GM18520 (cell line): ENCODE measurements around the gene DEPDC4.
"Not testable (repeated sequence)": the region's sequence is repeated elsewhere in the genome, so short reads cannot be mapped to it uniquely, and the experiment has no call there.

Source experiments
- ATAC-seq: cut with Tn5 transposase; IDR thresholded peaks from one replicate; pipeline ENCODE4 v1.9.1; 2021; ENCODE audit not compliant: unreplicated experiment

Gene DEPDC4

DNA sequence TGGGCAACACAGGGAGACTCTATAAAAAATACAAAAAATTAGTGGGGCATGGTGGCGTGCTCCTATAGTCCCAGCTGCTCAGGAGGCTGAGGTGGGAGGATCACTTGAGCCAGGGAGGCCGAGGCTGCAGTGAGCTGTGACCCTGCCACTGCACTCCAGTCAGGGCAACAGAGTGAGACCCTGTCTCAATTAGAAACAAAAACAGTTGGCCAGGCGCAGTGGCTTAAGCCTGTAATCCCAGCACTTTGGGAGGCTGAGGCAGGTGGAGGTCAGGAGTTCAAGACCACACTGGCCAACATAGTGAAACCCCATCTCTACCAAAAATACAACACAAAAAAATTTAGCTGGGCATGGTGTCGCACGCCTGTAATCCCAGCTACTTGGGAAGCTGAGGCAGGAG is 1.8 kb downstream of the DEPDC4 start:
- ATAC-seq = not testable (repeated sequence)

- ATAC-seq = no peak
Observed at GRCh38 chr12:100263131-100263530, 3.7 kb downstream of the DEPDC4 start.

DNA sequence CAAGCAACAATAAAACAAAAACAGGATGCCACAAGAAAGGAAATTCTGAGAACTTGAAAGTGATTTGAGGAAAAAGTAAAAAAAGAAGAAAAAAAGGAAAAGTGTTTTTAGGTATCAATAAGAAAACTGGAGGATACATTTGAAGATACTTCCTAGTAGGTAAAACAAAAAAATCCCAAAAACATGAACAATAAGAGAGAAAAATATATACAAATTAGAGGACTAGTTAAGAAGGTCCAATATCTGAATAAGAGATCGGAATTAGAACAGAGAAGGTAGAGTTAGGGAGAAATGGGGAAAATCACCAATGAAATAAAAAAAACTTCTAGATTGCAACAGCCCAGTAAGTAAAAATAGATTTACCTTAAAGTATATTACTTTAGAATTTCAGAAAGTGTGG is 8.8 kb downstream of the DEPDC4 start:
- no peak for ATAC-seq

DNA sequence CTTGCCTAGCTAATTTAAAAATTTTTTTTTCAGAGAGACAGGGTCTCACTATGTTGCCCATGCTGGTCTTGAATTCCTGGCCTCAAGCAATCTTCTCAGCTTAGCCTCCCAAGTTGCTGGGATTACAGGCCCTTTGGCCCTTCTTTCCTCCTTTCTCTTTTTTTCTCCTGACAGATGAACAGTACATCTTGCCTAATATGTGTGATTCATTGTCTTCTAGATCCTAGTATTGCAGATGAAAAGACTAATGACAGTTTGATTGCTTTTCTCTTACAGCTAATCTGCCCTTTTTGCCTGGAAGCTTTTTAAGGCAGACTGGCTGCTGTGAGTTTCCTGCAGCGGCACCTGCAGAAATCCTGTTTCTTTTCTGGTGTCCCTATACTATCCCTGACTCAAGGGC is 12.0 kb downstream of the DEPDC4 start:
- ATAC-seq = no peak

- no peak for ATAC-seq
Observed at GRCh38 chr12:100253437-100253836, 13.4 kb downstream of the DEPDC4 start.

- ATAC-seq = no peak
Observed at GRCh38 chr12:100251917-100252316, 15.0 kb downstream of the DEPDC4 start.

DNA sequence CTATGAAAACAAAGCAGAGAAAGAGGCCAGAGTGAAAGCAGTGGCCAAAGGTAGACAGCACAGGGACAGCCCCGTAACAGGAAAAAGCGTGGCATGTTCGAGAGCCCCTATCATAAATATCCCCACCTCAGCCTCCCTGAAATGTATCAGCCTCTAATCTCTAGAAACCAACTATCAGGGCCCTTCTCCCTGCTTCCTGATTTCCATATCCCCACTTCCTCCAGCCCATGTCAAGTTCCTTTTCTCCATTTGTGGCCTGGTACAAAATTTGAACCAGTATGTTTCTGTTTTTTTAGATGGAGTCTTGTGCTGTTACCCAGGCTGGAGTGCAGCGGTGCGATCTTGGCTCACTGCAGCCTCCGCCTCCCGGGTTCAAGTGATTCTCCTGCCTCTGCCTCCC is 16.9 kb downstream of the DEPDC4 start:
- ATAC-seq = no peak

GRCh38 chr12:100248886-100249285 is 18.0 kb downstream of the DEPDC4 start:
- no peak for ATAC-seq

- no peak for ATAC-seq
Observed at GRCh38 chr12:100247765-100248164, 19.1 kb downstream of the DEPDC4 start.

DNA sequence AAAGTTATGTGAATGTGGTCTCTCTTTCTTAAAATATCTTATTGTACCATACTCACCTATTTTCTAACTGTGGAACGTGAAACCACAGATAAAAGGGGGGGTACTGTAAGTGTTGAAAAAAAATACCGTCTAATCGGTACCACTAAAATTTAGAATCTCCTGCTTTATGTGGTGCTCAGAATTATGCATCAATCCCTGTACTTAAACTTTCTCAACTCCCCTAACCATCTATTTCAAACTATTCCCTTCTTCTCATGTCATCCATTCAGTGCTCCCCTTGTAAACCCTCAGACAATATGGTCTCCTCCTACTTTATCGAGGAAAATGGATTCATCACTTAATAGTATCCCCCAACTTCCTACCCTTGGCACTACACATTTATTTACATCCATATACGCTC is 23.7 kb downstream of the DEPDC4 start:
- no peak for ATAC-seq

- ATAC-seq = no peak
Observed at GRCh38 chr12:100239589-100239988, 27.3 kb downstream of the DEPDC4 start.

DNA sequence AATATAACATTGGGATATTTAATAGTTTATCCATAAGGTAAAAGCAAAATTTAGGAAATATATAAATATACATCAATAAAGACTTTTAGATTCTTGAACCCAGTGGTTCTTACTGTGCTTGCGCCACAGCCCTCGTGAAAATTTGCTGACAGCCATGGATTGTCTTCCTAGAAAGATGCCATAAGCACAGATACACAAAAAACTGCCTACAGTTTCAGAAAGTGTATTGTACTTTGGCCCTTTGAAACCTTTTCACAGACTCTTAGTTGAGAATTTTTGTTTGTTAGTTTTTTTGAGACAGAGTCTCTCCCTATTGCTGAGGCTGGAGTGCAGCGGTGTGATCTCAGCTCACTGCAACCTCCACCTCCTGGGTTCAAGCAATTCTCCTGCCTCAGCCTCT is 28.1 kb downstream of the DEPDC4 start:
- no peak for ATAC-seq

DNA sequence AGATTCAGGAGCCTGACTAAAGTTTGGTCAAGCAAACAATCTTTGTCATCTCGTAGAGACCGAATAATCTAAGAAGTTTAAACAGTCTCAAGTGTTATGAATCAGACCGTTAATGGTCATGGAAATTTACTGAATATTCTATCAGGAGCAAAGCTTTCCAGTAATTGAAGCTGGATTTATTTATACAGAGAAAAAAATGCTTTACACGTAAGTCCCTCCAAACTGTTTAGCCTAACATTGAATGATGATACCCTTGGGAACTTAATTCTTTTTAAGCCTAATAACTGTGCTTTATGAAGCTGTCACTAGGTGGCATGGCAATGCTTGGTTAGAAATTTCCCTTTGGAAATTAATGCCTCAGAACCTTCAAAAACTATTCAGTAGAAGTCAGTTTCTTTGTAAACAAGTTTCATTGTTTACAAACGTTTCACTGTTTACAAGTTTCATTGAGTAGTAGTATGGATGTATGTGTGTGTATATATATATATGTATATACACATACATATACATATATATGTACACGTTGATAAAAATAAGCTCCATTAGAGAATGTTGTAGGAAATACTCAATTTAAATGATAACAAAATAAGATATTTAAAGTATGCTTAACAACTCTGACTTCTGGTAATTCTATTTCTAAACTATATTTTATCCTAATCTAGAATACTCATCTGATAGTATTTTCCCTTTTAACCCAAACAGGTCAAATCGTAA is 32.1 kb downstream of the DEPDC4 start:
- no peak for ATAC-seq

GRCh38 chr12:100234166-100234565 is 32.7 kb downstream of the DEPDC4 start:
- no peak for ATAC-seq

DNA sequence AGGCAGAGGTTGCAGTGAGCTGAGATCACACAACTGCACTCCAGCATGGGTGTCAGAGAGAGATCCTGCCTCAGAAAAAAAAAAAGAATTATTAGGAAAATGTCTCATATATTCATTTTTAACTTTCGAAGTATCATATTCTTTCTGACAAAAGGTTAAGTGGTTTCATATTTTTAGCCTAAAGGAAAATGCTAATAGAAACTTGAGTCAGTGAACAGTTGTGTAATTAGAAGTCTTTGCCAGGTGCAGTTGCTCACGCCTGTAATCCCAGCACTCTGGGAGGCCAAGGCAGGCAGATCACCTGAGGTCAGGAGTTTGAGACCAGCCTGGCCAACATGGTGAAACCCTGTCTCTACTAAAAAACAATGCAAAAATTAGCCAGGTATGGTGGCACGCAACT is 35.0 kb downstream of the DEPDC4 start:
- ATAC-seq = not testable (repeated sequence)

DNA sequence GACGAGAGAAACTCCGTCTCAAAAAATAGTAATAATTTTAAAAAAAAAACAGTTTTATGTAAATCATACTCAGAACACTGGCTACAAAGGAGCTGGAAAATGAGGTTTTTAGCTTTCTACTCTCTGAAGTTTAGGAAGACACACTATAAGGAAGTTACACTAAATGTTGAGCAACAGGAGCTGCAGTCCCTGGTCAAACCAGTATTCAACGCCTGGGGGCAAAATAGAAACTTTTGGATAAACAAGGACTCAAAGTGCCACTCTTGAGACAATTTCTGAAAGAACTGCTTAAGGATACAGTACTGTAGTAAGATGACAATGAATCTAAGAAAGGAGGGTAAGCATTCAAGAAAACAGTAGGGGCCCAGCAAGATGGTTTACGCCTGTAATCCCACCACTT is 37.0 kb downstream of the DEPDC4 start:
- ATAC-seq = no peak

DNA sequence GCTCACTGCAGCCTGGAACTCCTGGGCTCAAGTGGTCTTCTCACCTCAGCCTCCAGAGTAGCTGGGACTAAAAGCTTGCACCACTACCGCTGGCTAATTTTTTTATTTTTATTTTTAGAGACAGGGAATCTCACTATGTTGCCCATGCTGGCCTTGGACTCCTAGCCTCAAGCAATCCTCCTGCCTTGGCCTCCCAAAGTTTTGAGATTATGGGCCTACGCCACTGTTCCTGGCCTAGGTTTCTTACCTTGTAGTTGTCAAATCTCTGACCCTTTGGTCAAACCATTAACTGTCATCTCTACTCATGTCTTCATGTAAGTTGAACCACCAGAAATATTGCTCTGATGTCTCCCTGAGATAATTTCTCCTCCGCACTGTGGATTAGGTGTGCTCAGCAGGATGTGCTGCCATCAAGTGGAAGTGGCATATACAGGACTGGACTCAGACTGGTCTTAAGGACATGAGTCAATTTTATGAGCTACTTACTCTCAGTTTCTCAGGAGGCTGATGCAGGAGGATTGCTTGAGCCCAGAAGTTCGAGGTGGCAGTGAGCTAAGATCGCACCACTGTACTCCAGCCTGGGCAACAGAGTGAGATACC is 37.7 kb downstream of the DEPDC4 start:
- ATAC-seq = no peak

GRCh38 chr12:100225491-100225890 is 41.4 kb downstream of the DEPDC4 start:
- no peak for ATAC-seq

DNA sequence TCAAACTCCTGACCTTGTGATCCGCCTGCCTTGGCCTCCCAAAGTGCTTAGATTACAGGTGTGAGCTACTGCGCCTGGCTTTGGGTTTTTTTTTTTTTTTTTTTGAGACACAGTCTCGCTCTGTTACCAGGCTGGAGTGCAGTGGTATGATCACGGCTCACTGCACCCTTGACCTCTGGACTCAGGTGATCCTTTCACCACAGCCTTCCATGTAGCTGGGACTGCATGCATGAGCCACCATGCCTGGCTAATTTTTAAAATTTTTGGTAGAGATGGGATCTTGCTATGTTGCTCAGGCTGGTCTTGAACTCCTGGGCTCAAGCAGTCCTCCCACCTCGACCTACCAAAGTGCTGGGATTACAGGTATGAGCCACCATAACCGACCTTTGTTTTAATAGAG is 44.7 kb downstream of the DEPDC4 start:
- not testable (repeated sequence) for ATAC-seq

DNA sequence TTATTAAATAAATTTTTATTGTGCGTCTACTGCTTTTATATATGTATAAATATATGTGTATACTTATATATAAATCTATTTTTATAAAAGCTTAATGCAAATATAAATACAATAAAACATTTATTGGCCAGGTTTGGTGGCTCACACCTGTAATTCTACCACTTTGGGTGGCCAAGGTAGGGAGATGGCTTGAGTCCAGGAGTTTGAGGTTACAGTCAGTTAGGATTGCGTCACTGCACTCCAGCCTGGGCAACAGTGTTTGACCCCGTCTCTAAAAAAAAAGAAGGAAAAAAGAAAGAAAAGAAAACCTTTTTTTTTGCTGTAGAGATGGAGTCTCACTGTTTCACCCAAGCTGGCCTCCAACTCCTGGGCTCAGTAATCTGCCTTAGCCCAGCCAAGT is 45.4 kb downstream of the DEPDC4 start:
- no peak for ATAC-seq

DNA sequence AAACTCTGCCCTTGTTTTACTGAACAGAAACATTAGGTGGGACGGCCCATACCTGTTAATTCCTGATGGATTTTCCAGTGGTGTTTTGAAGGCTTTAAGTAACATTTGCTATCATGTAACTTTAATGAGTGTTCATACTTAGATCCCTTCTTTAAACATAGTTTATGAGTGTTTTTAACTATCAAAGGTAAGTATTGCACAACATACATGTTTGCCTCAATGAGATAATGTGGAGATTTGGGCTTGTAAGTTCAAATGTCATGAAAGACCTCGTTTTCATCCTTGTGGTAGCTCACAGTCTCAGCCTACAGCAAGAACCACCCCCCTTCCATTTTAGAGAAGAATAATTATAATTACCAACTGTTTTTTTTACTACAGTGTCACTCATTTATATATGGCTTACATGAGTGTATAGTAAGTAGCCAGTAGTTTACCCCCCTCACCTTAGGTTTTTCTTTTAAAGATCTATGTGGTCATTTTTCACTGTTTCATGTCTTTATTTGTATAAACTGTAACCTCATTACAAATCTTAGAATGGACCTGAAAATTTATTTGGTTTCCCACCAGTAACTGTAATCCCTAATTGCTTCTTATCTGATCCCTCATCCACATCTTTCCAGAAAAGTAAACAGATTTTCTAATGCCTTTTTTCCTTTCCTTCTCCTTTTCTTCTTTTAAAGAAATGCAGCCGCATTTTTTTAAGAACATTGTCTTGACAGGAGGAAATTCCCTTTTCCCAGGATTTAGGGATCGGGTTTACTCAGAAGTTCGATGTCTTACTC is 47.4 kb downstream of the DEPDC4 start:
- no peak for ATAC-seq

DNA sequence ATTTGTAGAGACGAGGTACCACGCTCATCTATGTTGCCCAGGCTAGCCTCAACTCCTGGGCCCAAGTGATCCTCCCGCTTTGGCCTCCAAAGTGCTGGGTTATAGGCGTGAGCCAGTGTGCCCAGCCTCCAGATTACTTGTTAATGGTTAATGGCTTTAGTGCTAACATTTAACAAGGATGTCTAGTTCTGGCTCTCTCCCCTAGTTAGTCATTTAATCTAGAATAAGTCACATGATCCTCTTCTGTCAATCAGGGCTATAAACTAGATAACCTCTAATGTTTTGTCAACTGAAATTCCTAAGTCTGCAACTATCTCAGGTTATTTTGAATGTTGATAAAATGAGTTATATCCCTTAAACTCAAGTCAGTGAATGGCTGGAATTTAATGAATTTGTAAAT is 50.5 kb downstream of the DEPDC4 start:
- no peak for ATAC-seq
